ENCODE measurements around the gene HYAL1.

GRCh38 chr3:50333744-50334328, 30.5 kb upstream of the HYAL1 start:
- TF ChIP-seq POLR2AphosphoS5 (IDR thresholded peaks at IDR 0.05): no peak
- TF ChIP-seq, protein P1, sequence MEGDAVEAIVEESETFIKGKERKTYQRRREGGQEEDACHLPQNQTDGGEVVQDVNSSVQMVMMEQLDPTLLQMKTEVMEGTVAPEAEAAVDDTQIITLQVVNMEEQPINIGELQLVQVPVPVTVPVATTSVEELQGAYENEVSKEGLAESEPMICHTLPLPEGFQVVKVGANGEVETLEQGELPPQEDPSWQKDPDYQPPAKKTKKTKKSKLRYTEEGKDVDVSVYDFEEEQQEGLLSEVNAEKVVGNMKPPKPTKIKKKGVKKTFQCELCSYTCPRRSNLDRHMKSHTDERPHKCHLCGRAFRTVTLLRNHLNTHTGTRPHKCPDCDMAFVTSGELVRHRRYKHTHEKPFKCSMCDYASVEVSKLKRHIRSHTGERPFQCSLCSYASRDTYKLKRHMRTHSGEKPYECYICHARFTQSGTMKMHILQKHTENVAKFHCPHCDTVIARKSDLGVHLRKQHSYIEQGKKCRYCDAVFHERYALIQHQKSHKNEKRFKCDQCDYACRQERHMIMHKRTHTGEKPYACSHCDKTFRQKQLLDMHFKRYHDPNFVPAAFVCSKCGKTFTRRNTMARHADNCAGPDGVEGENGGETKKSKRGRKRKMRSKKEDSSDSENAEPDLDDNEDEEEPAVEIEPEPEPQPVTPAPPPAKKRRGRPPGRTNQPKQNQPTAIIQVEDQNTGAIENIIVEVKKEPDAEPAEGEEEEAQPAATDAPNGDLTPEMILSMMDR (IDR thresholded peaks at IDR 0.05): no peak

Data from prostate gland (tissue), 2 donors.